GM21737 (cell line): ENCODE data around the gene FOXP2.
"Not testable (repeated sequence)": the region's sequence is repeated elsewhere in the genome, so short reads cannot be mapped to it uniquely, and the experiment has no call there.

Source experiments
- ATAC-seq: cut with Tn5 transposase; IDR thresholded peaks from one replicate; pipeline ENCODE4 v1.9.1; 2021; ENCODE audit warnings: mild to moderate bottlenecking, moderate library complexity; ENCODE audit not compliant: unreplicated experiment

FOXP2 gene

DNA sequence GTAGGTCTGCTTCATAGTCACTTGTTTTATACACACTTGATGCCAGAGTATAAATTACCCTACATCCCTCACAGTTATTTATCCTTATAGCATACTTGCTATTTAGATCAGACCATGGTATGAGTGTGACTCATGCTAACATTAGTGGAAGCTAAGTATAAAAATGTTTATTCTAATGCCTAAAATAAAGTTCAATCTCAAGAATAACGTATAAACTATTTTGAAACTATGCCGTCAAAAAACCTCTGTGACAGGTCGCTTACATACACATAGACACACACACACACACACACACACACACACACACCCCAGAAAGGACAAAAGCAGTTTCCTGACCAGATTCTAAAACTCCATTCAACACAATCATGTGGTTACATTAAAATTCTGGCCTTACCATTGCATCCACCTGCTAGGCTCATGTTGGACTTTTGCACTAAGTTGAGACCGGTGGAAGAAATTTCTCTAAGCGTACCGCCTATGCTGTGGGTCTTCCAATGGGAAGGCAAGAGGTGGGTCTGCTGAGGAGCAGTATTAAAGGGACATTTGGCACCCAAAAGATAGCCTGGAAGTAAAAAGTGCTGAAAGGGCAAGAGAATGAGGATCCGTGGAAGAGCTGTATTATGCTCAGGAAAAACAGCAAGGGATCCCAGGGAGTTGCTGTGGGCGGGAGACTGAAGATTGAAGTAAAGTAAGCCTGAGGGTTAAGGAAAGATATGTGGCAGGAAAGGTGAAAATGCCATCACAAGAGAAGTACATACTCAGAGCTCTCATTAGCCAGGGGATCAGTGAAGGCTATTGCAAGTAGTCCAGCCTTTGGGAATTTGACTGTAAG is 5.0 kb downstream of the FOXP2 start:
- ATAC-seq = no peak

DNA sequence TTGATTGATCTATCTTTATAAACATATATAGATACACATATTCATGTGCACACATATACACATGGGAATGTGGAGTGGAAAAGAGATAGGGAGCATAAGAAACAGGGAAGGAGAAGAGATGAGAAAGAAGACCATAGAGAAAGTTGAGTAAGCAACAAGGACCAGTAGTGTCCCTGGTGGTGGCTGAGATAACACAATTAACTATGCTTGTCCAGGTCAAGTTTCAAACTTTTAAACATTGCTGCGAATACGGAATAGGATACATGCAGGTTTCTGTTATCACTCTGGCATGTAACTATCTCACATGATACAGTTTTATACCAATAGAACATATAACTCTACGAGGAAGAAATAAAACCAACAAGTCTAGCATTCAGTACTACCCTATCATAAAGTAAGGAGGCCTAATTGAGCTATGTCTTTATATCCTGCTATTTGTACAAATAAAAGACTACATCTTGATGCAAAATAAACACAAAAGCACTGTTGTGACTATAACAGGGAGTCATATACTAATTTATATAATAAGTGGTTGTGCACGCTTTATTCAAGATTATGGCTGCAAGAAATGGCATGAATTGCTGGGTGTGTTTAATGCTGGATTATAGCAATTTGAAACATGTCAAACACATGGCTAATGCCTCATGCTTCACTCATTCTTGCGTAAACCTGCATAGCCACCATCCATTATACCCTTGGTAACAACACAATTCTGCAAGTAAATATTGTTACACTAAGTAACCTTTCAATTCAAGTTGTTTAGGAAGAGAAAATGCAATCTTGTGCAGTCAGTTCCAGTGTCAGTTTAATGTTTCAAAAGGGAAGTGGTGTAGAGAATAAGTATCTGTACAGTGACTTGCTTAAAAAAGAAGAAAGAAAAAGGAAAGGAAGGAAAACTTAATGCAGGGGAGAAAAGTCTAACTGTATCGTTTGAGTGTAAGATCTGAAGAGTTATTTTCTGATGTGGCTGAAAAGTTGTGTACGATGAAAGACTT is 8.2 kb downstream of the FOXP2 start:
- no peak for ATAC-seq

DNA sequence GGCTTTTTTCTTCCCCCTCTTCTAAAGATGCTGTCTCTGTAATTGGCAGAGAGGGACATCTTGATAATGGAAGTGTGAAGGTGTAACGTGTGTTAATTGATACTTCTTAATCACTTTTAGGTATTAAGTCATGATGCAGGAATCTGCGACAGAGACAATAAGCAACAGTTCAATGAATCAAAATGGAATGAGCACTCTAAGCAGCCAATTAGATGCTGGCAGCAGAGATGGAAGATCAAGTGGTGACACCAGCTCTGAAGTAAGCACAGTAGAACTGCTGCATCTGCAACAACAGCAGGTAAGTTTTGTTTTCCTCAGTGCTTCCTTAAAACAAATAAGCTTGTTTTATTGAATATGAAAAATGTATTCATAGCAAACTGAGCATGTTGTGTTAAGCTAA is 11.8 kb downstream of the FOXP2 start:
- no peak for ATAC-seq

DNA sequence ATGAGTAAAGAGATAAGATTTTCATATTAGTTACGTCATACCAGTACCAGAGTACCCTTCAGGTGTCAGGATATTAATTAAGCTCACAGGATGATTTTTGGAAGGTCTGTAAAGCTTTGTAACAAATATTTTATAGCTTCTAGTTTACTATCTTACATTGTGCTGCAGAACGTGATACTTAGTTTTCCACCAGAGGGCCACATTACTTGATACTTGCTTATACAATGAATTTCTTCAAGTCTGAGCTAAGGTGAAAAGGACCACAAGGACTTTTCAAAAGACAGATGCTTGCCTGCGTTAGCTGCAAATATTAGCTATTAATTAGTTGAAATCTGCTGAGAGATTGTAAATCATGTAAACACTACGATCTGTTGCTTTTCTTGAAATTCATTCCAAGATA is 12.2 kb downstream of the FOXP2 start:
- ATAC-seq = no peak

DNA sequence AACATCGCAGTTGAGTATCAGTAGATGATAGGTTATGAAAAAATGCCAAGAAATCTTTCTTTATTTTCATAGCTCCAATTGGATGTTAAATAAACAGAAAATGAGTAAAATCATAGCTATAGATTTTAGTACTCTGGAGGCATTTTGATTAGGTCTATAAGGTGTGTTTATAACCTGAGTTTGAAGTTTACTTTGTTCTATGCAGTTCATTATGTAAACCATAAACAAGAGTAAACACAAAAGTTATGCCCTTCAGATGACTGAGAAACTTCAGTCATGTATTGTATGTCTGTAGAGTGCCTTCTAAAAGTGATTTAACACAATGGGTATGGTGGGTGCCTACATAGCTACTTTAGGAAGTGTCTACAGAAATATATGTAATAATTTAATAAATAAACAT is 13.6 kb downstream of the FOXP2 start:
- ATAC-seq = no peak

DNA sequence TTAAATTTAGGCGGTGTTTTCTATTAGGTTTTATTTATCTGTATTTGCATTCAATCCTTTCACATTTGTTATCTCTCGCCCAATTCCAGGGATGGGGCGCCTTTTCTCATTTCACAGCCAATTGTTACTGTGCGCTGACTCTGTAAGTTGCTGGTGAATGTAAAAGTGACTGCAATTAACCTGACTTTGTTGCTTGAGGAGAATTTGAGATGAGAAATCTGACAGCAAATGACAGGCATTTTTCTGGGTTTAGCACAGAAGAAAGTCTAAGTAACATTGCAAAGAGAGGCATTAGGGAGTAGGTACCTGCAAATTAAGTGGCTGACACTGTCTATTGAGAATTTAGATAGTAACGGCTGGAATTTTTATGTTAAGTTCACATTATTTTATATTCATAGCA is 16.6 kb downstream of the FOXP2 start:
- ATAC-seq = no peak

DNA sequence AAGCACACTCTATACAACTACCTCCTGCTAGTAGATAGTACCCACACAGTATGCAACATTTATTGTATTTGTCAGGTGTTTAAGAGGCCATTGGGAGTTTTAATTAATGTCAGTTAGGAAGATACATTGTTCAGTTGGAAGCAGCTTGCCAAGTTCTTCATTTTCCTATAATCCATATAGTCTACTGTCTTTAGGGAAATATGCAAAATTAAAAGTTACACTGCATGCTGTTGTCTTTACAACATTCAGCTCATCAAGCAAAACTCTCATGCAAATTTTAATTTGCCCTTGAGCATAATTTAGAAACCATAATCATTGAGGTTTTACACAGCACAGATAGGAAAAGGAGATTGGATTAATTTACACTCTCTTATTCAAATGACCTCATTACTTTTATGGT is 17.4 kb downstream of the FOXP2 start:
- no peak for ATAC-seq

DNA sequence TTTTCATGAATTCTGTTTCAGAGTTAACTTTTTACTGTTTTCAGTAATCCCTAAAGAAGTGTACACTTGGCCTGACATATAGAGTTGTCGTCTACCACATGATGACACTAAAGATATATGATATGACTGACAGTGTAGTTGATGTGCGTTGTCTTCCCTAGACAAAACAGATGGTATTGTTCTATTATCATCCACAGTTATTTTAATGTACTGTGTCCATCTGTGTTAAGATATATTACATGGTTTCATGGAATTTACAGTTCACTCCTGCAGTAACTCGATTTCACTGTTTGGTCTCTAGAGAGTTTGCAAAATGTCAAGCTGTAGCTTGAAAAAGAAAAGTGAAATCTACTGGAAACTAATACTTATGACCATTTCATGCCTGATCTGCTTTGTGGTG is 18.1 kb downstream of the FOXP2 start:
- ATAC-seq = no peak

DNA sequence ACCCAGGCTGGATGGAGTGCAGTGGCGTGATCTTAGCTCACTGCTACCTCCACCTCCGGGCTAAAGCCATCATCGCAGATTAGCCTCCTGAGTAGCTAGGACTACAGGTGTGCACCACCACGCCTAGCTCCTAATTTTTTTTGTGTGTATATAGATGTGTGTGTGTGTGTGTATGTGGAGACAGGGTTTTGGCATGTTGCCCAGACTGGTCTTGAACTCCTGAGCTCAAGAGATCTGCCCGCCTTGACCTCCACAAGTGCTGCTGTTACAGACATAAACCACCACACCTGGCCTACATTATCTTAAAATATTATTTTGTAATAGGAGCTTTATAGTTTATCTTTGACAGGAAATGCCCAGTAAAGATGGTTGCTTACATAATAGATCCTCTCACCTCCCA is 25.0 kb downstream of the FOXP2 start:
- ATAC-seq = no peak

DNA sequence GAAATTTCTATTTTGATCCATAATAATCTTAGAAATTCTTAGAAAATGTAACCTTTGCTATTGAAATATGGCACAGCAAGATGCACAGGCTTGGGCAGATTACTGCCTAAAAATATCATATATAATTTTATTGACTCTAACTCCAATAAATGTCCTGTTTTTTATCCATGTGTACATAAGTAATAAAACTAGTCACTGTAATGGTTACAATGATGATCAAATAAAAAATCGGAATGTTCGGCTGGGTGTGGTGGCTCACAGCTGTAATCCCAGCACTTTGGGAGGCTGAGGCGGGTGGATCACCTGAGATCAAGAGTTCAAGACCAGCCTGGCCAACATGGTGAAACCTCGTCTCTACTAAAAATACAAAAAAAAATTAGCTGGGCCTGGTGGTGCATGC is 26.3 kb downstream of the FOXP2 start:
- not testable (repeated sequence) for ATAC-seq

DNA sequence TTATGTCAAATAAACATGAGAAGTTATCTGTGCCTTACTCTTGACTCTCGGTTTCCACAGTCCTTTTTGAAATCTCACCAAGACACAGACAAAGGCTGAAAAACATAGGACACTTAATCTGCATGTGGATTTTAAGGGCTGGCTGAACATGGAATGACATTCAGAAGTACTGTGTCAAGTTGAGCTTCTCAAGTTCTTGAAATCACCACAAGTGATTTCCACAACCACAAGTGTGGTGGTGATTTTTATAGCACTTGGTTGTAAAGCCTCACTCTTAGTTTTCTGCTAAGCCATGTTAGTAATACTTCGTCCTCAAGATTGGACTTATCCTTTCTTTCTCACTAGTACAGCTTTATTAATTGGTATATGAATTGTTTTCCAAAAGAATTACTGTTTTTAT is 29.6 kb downstream of the FOXP2 start:
- no peak for ATAC-seq

DNA sequence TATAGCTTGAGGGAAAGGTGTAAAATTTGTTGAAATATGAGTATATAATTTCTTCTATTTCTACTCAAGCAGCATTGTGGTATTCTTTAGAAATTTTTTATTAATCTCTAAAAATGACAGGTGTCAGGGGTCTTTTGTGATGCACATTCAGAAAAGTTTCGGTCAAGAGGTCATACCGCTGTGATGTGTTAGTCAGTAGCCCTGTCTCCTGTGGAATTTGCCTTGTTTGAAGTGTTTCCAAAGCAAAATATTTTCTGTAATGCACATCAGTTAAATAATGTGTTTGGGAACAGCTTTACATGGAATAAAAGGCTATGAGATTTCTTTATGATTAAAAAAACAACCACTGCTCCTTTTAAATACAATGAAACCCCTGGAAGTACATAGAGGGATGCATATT is 35.8 kb downstream of the FOXP2 start:
- no peak for ATAC-seq

DNA sequence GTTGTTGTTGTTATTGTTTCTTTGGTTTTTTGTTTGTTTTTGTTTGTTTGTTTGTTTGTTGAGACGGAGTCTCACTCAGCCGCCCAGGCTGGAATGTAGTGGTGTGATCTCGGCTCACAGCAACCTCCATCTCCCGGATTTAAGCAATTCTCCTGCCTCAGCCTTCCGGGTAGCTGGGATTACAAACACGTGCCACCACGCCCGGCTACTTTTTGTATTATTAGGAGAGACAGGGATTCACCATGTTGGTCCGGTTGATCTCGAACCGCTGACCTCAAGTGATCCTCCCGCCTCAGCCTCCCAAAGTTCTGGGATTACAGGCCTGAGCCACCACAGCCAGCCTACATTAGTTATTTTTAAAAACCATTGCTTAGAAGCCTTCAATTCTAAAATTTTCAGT is 45.0 kb downstream of the FOXP2 start:
- no peak for ATAC-seq

DNA sequence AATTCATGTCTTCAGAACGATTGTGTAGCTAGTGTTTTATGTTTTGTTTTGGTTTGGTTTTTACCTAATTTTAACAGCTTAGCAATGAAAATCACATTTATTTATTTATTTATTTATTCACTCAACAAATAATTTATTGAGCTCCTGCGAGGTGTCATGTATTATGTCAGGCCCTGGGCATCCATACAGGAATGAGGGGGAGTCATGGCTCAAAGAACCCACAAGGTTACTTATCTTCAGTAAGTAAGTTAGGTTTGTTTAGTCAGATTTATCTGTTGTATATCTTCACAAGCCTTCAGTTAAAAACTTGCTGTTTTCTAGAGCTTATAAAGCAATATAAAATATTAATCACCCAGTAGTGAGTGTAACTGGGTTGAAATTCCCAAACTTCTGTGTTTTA is 45.4 kb downstream of the FOXP2 start:
- no peak for ATAC-seq

DNA sequence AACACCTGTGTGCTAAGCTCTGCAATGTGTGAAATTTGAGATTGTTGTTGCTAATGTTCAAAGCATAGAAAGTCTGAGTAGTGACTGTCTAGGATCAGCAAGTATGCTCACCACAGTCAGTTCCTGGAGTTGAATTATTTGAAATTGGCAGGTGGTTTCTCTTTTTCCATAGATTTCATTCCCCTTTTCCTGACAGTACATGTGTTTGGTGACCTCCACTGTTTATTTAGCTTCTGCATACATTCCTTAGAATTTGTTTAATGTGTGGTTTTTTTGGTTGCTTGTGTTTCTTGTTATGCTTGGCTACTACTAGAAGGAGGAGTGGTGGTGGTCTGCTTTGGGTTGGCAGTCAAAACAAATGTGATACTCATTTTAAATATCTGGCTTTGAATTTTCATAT is 52.3 kb downstream of the FOXP2 start:
- no peak for ATAC-seq

DNA sequence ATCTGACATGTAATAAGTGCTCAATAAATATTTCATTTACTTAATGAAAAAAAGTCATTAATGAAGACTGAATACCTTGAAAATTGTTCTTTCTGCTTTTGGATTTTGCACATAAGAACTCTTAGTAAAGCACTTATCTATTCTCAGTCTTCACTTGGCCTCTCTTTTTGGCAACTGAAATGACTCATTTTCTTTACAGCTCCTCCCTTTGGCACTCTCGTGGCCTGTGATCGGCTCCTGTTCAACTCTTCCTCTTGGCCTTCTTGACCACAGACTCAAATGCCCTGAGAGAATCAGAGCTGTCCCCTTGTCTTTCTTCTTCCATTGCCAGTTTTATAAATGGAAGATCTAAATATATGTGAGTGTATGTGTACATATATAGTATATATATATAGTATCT is 54.2 kb downstream of the FOXP2 start:
- no peak for ATAC-seq

DNA sequence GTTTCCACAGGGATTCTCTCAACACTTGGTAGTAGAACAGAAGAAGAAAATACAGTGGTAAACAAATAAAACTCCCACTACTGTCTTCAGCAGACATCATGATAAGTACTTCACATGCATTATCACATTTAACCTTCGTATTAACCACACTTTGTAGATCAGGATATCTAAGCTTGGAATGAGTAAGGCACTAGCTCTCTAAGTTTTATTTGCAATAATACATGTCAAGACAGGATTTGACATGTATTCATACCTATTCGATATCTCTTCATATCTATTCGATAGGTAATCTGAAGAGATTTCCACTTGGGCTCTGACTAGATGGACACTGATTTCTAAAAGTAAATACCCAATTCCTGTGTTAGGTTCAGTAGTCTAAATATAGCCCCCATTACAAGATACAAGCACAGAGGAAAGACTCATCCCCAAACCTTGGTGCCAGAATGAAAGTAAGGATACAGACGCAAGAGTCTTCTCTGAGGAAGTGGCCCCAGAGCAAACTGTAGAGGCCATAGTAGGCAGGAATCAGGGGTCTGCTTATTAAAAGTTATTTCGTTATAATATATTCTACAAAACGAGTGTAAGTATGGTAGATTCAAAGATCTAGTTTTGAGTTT is 58.4 kb downstream of the FOXP2 start:
- ATAC-seq = no peak

DNA sequence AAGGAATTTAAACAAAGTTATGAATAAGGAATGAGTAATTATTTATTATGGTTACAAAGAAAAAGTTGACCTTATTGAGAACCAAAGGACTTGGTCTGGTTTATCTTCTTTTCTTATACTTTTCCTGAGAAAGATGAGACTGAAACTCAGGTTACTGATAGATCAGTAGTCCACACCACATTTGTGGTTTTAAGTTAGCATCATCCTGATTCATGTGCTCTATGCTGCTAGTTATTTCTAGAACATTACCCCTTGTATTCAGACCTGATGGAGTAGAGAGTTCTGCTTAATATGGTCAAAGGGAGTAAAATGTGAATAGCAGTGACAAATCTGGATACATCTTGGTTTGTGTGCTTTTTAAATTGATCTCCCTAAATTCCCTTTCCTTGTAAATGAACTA is 63.8 kb downstream of the FOXP2 start:
- ATAC-seq = no peak

DNA sequence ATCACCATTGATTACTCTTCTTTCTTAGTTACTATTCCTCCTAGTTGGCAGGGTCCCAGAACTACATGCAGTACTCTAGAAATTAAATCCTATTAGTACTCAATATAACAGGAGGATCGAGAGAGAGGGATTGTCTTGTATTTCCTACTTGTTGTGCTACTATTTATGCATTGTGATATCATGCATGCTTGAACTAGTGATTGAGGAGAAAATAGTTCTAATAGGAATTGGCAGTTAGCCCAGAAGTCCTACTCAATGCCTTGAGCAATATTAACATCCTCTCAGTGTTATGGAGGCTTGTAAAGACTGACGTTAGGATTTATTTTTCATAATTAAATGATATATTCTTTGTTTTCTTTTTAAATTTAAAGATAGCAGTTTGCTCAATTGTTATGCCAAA is 67.4 kb downstream of the FOXP2 start:
- ATAC-seq = no peak

DNA sequence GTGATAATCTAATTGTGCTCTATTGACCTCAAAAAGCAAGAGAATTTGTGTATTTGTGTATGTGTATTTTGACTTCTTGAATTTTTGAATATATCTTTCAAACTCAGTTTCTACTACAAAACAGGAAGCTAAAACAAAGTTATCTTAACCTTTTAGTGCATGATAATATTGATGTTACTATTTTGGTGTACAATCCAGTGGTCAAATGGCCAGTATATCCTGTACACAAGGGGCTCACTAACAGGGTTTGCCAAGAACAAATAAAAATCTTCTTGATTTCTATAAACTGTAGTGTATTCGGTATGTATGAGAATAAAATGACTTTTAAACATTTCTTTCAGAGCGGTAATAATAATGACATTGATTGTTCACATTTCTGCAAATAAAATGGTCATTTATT is 69.6 kb downstream of the FOXP2 start:
- ATAC-seq = no peak

DNA sequence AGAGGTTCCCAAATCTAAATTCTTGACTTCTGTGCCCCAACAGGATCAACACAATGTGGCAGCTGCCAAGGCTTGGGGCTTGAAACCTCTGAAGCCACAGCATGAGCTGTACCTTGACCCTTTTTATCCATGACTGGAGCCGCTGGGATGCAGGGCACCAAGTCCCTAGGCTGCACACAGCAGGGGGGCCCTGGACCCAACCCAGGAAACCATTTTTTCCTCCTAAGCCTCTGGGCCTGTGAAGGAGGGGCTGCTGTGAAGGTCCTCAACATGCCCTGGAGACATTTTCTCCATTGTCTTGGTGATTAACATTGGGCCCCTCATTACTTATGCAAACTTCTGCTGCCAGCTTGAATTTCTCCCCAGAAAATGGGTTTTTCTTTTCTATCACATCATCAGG is 72.6 kb downstream of the FOXP2 start:
- ATAC-seq = no peak

DNA sequence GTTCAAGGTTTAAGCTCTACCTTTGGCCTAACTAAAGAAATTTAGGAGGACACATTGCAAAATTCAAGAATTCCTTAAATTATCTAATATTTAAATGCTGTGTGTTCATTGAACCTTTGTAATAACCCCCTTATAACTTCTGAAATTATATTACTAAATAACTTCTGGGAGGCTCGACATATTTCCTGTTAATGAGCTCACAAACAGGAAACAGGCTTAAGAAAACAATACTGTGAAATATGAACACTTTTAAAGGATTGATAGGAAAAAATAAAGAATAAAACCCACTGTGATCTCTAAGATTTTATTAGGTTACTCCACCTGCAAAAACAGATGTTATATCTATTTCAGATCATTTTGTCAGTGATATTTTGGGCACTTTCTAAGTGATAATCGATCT is 74.1 kb downstream of the FOXP2 start:
- no peak for ATAC-seq
